ENCODE measurements around the gene GALNT10.

The GALNT10 gene

DNA sequence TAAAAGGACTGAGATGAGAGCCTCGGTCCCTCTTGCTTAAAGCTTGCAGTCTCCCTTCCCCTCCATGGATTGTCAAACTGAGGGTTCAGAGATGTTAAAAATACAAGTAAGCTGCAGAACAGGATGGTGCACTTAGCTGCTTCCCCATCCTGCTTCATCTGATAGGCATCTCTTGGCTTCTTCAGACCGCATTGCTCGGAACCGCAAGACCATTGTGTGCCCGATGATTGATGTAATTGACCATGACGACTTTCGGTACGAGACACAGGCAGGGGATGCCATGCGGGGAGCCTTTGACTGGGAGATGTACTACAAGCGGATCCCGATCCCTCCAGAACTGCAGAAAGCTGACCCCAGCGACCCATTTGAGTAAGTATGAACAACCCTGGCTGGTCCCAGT is 189.7 kb downstream of the GALNT10 start:
- no peak for DNase-seq (ENCODE audit: low spot score)

DNA sequence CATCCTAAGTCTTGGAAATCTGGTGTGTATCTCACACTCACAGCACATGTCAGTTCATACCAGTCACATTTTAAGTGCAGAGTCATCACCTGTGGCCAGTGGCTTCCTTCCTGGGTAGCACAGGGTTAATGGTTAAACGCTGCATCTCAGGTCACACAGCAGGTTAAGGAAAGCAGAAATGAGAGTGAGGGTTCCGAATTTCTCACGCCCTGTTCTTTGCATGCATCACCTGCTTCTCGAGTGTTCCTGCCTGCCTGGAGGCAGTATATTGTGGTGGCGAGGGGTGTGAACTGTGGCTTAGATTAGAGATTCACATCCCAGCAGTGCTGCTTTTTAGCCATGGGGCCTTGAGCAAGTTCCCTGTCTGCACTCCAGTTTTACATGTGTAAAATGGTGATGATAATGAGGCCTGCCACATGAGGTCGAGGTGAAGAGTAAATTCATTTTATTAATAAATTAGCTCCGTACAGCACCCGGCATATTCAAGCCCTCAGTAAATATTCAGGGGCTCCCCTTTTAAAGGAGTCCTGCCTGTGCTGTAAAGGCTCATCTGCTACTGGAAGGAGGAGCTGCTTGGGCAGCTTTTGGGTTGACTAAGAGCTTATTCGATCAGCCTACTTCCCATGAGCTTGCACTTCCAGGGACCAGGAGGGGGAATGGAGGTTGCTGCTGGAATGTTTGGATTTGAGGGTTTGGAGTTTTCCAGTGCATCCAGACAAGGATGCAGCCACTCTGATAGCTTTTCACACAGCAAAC is 194.1 kb downstream of the GALNT10 start:
- DNase-seq (ENCODE audit: low spot score): peak; percentile 74

DNA sequence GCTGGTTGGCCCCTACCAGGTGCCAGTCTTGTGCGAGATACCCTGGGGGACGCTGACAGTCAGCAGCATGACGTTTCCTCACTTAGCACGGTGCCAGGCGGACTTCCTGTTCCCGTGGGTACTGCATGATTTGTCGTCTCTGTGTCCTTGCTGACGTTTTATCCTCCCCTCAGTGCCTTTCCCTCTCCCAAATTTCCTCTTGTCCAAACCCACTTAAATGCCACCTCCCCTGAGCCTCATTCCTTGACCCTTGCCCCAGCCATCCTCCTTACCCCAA is 194.6 kb downstream of the GALNT10 start:
- DNase-seq (ENCODE audit: low spot score): peak; percentile 65

DNA sequence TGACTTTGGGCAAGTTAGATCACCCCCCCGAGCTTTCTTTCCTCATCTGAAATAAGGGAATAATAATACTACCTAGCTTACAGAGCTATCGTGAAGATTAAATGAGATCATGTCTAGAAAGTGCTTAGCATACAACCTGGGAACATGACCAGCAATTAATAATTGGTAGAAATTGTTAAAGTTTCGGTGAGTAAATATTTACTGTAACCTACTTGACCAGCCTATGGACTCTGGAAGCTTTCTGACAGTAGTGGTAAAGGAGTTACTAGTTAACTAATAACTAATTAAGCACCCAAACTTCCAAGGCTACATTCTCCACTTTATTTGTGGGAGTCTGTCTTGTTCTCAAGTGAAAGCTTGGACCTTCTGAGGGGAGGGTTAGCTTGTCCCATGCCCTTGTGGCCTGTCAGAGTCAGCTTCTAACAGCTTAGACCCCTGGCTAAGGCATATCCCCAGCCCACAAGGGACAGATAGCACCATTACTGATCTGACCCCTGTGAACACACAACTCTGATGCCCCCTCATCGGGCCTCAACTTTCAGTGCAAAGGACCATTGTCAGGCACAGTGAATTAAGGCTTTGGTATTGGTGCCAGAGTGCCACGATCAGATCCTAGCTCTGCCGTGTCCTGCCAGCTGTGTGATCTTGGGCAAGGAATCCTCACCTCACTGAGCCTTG is 196.6 kb downstream of the GALNT10 start:
- no peak for DNase-seq (ENCODE audit: low spot score)

DNA sequence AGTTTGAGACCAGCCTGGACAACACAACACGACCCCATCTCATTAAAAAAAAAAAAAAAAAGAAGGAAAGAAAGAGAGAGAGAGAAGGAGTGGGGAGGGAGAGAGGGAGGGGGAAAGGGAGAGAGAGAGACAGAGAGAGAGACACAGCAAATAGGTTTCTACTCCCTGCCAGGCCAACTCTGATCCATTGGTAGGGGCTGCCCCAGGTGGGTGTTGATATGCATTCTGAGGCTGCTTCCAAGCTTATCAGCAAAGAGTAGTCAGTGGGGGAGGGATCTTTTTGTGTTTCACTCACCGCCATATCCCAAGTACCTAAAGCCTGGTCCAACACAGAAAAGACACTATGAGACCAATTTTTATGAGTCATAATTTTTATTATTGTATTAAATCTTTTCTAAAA is 198.3 kb downstream of the GALNT10 start:
- no peak for DNase-seq (ENCODE audit: low spot score)

DNA sequence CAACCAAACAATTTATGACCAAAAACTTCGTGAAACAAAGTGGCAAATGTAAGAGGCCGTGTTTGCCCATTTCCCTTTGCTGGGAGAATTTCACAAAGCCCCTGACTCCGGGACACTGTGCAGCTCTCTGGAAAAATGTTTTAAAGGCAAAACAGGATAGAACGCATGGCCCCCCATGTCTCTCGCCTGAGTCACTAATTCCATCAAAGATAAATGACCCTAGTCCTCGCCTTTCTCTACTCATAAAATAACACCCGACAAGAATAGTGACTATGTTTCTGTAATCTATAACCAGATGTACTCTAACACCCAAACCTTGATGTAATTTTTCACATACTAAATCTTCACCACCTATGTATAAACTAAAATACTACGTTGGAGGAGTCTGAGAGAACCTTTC is 199.6 kb downstream of the GALNT10 start:
- DNase-seq (ENCODE audit: low spot score): no peak

DNA sequence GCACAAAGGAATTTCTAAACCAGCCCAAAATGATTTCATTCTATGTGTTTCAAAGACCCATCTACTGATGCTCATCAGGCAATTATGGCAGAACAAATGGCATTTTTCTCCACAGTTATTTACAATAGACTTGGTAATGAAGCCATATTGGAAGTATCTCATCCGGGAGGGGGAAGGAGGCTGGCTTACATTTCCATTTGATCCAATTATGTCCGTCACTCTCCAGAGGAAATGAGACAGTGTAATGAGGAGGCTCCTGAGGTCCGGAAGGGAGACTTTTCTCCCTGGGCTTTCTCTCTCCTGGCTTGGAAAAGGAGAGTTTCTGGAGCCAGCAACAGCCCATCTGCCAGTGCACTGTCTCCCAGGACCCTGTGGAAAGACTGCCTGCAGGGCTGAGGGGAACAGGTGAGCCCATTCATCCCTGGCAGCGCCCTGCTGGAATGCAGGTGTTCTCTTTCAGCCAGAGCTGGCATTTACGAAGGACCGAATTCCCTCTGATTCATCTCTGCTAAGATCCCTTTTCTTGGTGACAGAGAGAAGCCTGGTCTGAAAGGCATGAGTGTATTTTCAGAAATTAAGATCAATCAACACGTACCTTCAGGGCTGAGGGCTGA is 200.3 kb downstream of the GALNT10 start:
- DNase-seq (ENCODE audit: low spot score): no peak

DNA sequence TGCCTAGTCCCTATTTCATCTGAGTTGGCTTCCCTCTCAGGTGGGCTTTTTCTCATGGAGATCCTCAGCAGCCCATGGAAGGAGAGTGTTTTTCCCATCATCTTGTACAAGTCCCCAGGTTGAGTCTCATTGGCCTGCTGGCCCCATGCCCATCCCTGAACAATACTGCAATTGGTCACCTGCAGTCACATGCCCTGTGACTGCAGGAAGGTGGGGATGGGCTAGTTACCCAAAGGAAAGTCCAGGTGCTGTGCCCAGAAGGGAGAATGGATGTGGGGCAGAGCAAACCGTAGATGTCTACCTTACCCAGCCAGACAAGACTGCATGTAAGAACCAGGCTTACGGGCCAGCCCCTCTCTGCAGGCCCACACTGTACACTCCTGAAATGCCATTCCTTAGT is 201.3 kb downstream of the GALNT10 start:
- DNase-seq (ENCODE audit: low spot score): no peak

DNA sequence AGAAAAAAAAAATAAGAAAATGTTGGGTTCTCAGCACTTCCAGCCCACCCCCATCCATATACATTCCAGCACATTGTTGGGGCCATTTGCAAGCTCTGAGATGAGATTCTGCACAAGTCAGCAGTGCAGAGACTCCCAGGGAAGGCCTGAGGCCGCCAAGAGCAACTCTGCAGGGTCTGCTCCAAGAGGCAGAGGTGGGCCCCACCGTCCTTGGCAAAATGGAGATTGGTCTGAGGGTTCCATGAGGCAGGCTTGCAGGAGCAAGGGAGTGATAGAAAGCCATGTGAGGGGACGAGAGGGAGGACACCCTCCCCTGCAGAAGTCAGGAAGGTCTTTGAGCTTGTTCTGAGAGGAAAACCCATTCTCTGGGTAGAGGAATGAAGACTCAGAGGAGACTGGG is 203.3 kb downstream of the GALNT10 start:
- DNase-seq (ENCODE audit: low spot score): no peak

DNA sequence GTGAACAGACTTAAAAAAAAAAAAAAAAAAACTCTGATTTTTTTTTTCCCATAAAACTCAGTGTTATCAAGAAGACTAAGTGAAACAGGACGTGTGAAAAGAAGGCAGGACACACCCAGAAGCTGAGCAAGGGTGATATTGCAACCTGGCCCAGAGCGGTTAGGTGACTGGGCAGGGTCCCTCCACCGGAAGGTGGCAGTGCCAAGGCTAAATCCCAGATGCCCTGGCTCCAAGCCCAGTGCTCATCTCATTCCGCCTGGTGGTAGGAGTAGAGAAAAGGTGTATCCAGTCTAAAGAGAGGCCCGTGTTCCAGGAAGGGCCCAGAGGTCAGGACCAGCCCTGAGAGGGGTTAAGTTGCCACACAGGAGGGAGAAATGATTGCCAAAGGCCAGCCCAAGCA is 203.8 kb downstream of the GALNT10 start:
- DNase-seq (ENCODE audit: low spot score): no peak

DNA sequence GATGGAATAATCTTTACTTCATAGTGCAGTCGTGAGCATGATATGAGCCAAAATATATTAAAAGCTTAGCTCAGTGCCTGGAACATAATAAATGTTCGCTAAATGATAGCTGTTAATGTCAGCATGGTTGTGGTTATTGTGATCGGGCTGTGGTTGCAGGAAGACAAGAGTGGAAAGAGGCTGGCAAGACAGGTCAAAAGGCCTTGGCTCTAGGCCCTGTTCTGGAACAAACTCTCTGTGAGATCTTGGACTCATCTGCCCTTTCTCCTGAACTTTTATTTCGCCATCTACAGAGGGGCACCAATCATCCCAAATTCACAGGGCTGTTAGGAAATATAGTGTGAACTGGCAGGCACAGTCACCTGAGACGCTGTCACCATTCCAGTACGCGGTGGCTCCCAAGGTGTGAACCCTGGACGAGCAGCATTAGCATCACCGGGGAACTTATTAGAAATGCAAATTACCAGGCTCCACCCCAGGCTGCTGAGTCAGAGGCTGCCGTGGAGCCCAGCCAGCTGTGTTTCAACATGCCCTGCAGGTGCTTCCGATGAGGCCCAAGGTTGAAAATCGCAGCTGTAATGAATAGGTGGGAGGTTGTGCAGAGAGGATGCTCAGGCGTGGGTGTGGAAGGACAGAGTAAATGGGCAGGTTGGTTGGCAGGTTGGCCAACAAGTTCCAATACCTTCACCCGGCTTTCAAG is 205.0 kb downstream of the GALNT10 start:
- DNase-seq (ENCODE audit: low spot score): peak; percentile 30

DNA sequence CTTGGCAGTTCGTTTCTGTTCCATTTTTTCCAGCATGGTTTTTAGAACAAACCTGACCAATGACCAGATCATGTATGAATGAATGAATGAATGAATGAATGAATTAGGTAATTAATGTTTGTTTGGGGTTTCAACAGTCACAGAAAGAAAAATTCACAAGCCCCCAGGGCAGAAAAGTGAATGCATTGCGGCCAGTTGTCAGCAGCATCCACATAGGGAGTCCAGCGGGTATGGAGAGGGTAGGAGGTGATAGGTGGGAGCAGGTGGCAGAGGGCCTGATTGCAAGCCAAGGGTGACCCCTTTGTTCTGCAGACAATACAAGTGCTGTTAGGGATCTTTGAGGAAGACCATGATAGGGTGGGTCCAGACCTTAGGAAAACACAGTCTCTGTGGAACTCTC is 205.6 kb downstream of the GALNT10 start:
- no peak for DNase-seq (ENCODE audit: low spot score)

DNA sequence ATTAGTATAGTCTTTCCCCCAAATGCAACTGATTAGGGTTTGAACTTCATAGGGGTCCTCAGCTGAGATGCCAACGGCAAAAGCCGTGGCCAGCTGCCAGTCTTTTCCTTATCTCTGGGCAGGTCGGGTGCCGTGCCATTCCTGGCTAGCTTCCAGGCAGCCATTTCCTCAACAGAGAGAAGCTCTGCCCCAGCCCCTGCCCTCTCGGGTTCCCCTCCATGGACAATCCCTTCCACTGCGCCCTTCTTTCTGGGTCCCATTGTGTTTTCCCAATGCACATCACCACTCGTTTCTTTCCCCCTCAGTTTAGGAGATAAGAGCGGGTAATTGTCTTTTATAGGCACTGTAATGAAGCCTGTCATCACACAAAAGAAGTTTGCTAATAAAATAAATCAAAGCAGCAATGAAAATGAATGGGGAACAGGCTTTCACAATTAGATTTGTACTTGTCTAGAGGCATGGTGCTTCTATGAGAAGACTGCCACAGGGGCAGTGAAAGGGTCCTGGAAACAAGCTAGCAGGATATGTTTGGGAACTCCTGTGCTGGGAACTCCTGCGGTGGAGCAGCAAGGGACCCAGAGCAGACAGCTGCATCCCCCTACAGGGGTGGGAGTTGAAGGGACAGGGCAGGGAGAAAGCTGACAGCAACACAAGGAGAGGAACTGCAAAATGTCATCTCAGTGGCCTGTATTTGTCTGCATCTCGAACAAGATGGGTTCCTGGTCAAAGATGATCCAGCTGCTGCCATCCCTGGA is 207.3 kb downstream of the GALNT10 start:
- no peak for DNase-seq (ENCODE audit: low spot score)

DNA sequence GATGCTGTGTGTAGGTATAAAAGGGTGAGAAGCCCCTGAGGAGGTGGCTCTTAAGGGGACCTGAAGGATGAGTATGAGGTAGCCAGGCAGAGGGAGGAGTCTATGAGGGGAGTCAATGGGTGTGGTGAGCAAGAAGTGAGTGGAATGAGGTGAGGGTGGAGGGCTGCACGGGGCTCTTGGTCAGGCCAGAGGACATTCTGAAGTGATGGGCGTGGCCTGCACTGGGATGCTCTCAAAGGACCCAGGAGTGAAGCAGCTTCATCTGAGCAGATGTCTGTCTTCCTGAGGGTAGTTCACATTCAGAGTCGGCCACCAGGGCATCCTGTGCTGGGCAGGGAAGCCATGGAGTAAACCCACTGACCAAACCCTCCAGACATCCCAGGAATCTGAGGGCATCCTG is 210.1 kb downstream of the GALNT10 start:
- no peak for DNase-seq (ENCODE audit: low spot score)

DNA sequence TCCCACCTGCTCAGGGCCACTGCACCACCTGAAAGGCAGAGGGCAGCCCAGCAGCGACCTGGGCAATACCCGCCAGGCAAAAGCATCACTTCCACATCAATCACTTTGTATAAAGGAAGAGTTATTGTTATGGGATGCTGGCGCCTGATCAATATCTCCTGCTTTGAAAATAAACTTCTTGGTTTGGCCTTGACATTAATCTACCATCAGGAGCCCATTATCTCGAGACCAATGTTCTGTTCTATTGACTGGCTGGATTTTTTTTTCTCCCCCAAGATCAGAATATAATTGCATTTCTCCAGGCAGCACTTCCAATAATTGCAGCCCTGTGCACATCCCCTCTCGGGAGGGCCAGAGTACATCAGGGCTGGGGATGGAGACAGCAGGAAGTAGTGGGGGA is 210.8 kb downstream of the GALNT10 start:
- no peak for DNase-seq (ENCODE audit: low spot score)

DNA sequence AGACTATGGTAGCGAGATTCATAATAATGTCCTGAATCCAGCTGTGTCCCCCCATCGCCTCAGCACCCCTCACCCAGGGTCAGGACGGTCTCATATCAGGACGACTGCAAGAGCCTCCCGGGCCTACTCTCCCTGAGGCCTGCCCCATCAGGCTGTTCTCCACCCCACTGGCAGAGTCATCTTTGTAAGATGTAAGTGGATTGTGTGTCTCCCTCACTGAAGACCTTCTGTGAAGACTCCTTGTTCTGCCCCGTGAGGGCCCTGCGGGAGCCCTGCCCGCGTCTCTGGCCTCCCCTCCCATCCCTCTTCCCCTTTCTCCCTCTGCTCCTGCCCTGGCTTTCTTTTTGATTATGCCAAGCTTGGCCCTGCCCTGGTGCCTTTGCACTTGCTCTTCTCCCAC is 211.4 kb downstream of the GALNT10 start:
- no peak for DNase-seq (ENCODE audit: low spot score)

DNA sequence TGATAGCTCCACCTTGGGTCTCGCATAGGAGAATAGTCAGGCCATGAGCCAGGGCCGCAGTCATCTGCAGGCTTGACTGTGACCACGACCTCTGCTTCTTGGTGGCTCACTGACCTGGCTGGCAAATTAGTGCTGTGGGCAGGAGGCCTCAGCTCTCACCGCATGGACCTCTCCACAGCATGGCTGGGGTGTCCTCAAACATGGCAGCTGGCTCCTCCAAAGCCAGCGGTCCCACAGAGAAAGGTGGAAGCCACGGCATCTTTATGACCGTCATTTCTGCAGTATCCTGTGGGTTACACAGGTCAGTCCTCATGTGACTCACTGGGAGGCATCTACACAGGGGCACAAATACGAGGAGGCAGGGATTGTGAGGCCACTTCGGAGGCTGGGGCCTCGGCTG is 212.1 kb downstream of the GALNT10 start:
- DNase-seq (ENCODE audit: low spot score): no peak

DNA sequence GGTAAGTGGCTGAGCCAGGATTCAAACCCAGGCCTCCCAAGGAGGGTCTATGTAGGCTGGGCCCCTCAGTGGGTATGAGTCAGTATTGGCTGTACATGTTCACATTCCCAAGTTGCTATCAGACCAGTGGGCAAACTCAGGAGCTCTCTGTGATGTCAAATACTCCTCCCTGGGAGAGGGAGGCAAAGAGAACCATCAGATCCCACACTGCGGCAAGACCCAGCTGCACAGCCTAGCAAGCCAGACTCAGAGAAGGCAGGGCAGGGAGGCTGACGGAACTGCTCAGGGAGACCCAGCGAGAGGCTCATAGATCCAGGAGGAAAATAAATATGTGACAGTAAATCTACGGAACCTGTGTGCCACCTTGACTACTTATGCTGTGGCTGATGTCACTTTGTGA is 212.7 kb downstream of the GALNT10 start:
- no peak for DNase-seq (ENCODE audit: low spot score)

DNA sequence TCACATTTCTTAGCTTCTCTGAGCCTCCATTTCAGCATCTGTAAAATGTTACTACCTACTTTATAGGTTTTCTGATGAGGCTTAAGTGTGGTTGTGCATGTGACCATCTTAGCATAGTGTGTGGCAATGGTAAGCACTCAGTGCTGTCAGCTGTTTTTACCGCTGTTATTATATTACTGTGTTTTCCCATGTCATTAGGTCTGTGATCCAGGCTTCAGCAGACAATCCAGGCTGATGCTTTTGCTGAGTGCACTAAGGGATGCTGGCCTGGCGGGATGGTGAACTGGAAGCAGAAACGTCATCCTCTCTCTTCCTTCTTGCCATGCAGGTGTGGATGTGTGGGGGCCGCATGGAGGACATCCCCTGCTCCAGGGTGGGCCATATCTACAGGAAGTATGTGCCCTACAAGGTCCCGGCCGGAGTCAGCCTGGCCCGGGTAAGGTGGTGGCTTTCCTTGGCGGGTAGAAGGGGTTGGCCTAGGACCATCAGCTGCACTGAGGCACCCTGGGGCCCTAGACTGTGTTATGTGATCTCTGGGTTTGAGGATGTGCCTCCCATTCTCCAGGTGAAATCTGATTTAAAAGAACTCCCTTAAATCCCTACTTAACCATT is 213.3 kb downstream of the GALNT10 start:
- DNase-seq (ENCODE audit: low spot score): no peak

DNA sequence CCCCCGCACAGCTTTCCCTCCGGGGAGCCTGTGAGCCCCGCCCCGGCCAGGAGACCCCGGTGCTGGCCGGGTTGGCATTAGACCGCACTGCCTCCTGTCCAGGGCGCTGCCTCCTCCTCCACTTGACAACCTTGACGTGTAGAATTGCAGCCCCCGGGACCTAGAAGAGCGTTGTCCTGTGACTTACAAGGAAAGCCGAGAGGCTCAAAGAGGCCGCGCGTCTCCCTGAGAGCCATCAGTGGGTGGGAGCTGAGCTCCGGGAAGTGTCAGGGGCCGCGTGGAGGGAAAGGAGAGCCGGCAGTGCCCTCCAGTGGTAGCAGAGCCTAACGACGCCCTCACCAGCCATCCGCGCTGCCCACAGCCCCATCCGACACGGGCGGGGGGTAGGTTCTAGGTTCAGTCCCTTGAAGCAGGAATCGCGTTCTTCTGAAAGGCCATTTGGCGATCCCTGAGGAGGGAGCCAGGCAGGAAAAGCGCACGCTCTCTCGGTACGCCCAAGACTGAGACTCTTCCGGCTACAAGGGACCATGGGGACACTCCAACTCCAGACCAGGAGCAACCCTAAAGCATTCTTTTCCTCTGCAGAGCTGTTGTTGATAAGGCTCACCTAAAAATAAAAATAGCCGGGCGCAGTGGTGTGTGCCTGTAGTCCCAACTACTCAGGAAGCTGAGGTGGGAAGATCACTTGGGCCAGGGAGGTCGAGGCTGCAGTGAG is 214.7 kb downstream of the GALNT10 start:
- DNase-seq (ENCODE audit: low spot score): peak; percentile 85

DNA sequence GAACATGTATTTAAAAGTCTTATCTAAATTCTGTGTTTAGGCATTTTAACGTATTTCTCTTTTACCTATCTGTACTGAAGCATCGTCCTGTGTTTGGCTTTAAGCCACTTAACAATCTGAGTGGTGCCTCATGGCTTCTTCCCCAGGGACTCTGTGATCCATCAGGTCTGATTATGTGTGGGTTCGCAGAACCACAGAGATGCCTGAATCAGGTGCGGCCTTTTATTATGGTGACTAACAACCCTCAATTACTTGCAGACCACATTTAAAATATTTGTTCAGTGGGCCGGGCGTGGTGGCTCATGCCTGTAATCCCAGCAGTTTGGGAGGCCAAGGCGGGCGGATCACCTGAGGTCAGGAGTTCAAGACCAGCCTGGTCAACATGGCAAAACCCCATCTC is 215.7 kb downstream of the GALNT10 start:
- DNase-seq (ENCODE audit: low spot score): no peak

Measured in germinal center (tissue), 1 donor.